Activated T-helper 2 cell treated with anti-CD3 and anti-CD28 coated beads, Interferon-gamma antibody, Interleukin-2, Interleukin-4, amounts not matched to agents 10 μg/mL and 5 μg/mL and 100 μg/mL, durations not matched to agents 14 hours and 24 hours and 36 hours (primary cell): Measurements from ENCODE around the gene CYP1B1. TPM values are rescaled to one million over a fixed set of nuclear protein-coding genes. Genes with fewer than 3 reads are reported as not detected.

Experiments used
- DNase-seq: peaks from one replicate; pipeline ENCODE4 v3.0.0; 2021; ENCODE audit warnings: low spot score
- H3K27ac Mint-ChIP-seq: one replicate; pipeline ENCODE4 v1.8.0; 2021; ENCODE audit warnings: mixed read lengths
- H3K27me3 Mint-ChIP-seq: one replicate; pipeline ENCODE4 v1.8.0; 2021; ENCODE audit warnings: low read depth, mixed read lengths
- H3K36me3 Mint-ChIP-seq: one replicate; pipeline ENCODE4 v1.8.0; 2021; ENCODE audit warnings: low read depth, mixed read lengths
- H3K4me1 Mint-ChIP-seq: one replicate; pipeline ENCODE4 v1.8.0; 2021; ENCODE audit warnings: low read depth, mixed read lengths
- H3K4me3 Mint-ChIP-seq: one replicate; pipeline ENCODE4 v1.8.0; 2021; ENCODE audit warnings: low read depth, mild to moderate bottlenecking, moderate library complexity, mixed read lengths
- H3K9me3 Mint-ChIP-seq: one replicate; pipeline ENCODE4 v1.8.0; 2021; ENCODE audit warnings: mixed read lengths
- intact Hi-C: fragments of 100-400 bp; cut with micrococcal nuclease; formaldehyde crosslinking; loops from one replicate; pipeline ENCODE4 v1.15.1; 2023
- total RNA-seq: library from RNA; stranded (reverse); gene quantifications from 2 replicates; pipeline ENCODE4 v1.2.3, GENCODE V29; 2022

Gene CYP1B1
- total RNA-seq, 1 donor from 2014 or later: 10.9 TPM

DNA sequence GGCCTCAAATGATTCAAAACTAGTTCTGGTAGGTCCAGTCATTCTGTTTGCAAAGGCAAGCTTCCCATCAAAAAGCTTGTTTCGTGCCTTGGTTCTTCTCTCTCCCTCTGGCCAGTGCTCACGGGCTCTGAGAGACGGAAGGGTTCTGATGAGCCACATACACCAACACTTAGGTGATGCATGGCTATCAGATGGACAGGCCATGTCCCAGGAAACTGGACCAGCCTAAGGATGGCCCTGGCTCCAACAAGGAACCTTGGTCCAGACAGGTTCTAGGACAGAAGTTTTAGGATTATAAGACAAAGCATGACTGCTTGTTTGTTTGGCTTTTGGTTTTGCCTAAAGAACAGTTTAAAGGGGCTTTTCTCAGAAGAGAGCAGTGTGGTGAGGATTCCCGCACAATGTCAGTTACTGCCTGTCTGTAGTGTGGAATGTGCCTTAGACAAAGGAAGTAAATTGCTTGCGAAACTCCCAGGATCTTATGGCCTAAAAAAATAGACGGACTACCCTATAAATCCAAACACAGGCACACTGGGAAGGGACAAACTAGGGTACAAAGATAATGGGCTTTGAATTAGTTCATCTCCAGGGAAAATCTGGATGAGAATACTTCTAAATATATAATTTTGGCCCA lies 10.3 kb downstream of the CYP1B1 start:
- H3K4me1 Mint-ChIP-seq: no peaks in the 10 kb centered on the region
- DNase-seq: no peak
- intact Hi-C loops: no loop called here
- H3K27me3 Mint-ChIP-seq: no peaks in the 10 kb centered on the region
- no peak overlapping the region for H3K27ac Mint-ChIP-seq
- H3K36me3 Mint-ChIP-seq: peaks cover 12% of the 10 kb centered on the region
- H3K4me3 Mint-ChIP-seq: no peak overlapping the region
- H3K9me3 Mint-ChIP-seq: no peaks in the 10 kb centered on the region

DNA sequence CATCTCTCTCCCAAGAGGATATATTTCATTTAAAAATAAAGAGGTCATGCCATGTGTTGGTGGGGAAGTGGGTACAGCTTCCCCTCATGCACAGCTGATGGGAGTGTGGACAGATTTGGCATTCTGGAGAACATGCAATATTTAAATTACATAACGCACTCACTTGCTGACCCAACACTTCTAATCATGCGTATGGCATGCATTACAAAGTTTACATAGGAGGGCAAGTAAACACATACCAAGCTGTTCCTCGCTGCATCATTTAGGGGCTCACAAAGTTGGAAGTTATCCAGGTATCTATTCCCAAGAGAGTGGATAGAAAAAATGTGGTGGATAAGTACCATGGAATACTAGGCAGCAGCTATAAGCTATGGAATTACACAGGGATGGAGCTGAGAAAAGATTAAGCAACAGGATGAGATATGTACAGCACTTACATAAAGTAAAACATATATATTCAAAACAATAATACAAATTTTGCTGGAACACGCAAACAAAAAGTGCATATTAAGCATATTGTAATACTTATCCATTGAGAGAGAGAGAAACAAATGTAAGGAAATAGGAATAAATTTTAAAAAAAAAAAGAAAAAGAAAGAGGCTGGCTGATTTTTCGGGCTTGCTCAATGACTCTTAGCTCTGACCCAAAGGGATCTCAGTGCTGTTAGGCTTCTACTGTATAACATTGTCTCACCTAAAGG lies 11.0 kb downstream of the CYP1B1 start:
- intact Hi-C loops: no loop called here
- no peak overlapping the region for H3K4me3 Mint-ChIP-seq

DNA sequence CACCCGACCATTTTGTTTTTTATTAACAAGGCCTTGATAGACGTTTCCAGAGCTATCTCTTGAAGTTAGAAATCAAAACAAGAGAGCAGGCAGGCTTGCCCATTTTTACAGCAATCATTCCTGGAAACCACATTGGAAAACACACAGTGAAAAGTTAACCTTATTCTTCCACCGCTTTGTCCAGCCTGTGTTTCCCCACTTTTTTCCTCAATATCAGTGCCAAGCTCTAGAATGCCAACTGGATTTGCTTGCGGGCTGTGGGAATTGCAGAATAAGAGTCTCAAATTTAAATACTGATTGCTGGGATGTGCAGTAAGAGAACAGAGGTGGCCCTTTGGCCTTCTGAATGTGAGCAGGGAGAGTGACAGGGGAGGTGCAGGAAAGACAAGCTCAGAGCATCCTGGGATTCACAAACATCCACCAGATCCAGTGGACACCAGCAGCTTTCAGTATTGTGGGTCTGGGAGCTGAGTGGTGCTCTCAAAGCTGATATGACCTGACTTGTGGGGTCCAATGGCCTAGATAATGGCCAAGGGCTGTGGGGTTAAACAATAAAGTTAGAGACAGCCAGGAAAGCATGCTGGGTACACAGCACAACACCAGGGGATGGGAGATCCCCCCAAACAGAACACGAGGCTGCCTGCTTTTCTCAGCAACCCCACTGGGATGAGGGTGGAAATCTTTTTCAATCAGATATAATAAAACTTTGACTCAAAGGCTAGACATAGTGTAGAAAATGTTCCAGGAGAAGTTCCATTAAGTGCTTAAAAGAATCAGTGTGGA lies 15.5 kb downstream of the CYP1B1 start:
- Mint-ChIP-seq H3K36me3 (peaks cover 3% of the 10 kb centered on the region), H3K9me3 (no peaks in the 10 kb centered on the region), H3K4me3 (no peak overlapping the region), H3K27ac (no peak overlapping the region), H3K27me3 (peaks cover 2% of the 10 kb centered on the region), H3K4me1 (peaks cover 15% of the 10 kb centered on the region)
- no peak for DNase-seq
- intact Hi-C loops: no loop called here

More for the DNA sequence above, 11.0 kb downstream of the CYP1B1 start:
- H3K27ac Mint-ChIP-seq: no peak overlapping the region
- H3K36me3 Mint-ChIP-seq: peaks cover 8% of the 10 kb centered on the region
- H3K9me3 Mint-ChIP-seq: no peaks in the 10 kb centered on the region
- DNase-seq: no peak
- H3K27me3 Mint-ChIP-seq: no peaks in the 10 kb centered on the region
- H3K4me1 Mint-ChIP-seq: no peaks in the 10 kb centered on the region

DNA sequence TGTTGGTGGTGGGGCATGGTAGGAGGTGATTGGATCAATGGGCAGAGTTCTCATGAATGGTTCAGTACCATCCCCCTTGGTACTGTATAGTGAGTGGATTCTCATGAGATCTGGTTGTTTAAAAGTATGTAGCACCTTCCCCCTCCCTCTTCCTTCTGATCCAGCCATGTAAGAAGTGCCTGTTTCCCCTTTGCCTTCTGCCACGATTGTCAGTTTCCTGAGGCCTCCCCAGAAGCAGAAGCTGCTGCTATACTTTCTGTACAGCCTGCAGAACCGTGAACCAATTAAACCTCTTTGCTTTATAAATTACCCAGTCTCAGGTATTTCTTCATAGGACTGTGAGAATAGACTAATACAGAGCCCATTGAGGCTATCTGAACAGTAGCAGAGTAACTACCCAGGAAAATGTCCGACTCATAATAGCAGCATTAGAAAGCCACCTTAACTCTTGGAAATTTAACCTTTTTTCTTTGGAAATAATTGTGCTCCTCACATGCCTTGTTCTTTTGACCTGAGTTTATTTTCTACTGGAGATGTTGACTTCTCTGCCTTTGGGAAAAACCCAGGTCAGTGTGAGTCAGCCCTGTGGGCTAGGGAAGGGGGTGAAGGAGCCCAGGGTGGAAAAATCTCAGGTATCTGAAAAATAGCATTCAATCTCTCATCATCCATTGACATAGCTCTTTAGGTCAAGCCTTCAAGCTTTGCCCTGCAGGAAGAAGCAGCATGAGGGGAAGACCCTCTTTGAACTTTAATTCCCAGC lies 18.1 kb downstream of the CYP1B1 start:
- H3K4me3 Mint-ChIP-seq: no peak overlapping the region
- H3K4me1 Mint-ChIP-seq: peaks cover 15% of the 10 kb centered on the region
- no peak for DNase-seq

DNA sequence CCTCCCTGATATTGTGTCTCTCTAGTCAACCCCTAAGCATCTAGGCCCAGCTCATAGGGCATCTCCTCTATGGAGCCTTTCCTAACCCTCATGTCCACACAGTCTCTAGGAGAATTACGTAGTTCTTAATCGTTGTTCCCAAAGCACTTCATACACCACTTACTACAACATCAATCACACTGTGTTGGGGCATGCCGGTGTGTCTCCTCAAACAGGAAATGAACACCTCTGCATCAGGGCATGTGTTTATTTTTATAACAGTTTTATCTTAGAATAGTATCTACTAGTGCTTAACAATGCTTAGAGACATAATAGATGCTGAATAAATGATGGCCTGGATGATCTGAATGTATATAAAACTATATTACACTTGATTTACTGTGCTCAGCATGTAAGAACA lies 19.7 kb downstream of the CYP1B1 start:
- no peak overlapping the region for H3K4me3 Mint-ChIP-seq
- H3K4me1 Mint-ChIP-seq: peaks cover 15% of the 10 kb centered on the region
- no peak for DNase-seq
- H3K9me3 Mint-ChIP-seq: no peaks in the 10 kb centered on the region
- no peaks in the 10 kb centered on the region for H3K36me3 Mint-ChIP-seq
- H3K27me3 Mint-ChIP-seq: peaks cover 23% of the 10 kb centered on the region
- no peak overlapping the region for H3K27ac Mint-ChIP-seq
- intact Hi-C loops: no loop called here

More for the DNA sequence above, 18.1 kb downstream of the CYP1B1 start:
- intact Hi-C loops: no loop called here
- H3K9me3 Mint-ChIP-seq: no peaks in the 10 kb centered on the region
- H3K27me3 Mint-ChIP-seq: peaks cover 12% of the 10 kb centered on the region
- H3K36me3 Mint-ChIP-seq: no peaks in the 10 kb centered on the region
- no peak overlapping the region for H3K27ac Mint-ChIP-seq

DNA sequence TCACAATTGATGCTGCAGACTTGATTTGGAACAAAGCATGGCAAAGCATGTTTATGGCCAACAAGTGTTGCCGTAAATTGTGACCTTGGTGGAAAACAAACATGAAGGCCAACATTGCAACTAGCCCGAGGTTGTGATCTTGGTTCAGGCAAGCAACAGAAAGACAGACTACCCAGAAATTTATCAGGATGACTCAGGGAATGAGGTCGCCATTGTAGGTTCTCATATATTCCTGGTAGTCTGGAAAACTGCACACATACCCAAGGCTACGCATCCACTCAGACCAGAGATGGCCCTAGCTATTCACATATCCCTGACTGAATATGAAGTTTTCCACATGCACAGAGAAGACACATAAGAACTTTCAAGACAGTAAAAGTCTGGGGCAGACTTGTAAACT lies 30.1 kb downstream of the CYP1B1 start:
- H3K27ac Mint-ChIP-seq: no peak overlapping the region
- H3K9me3 Mint-ChIP-seq: peaks cover 17% of the 10 kb centered on the region
- intact Hi-C loops: no loop called here

DNA sequence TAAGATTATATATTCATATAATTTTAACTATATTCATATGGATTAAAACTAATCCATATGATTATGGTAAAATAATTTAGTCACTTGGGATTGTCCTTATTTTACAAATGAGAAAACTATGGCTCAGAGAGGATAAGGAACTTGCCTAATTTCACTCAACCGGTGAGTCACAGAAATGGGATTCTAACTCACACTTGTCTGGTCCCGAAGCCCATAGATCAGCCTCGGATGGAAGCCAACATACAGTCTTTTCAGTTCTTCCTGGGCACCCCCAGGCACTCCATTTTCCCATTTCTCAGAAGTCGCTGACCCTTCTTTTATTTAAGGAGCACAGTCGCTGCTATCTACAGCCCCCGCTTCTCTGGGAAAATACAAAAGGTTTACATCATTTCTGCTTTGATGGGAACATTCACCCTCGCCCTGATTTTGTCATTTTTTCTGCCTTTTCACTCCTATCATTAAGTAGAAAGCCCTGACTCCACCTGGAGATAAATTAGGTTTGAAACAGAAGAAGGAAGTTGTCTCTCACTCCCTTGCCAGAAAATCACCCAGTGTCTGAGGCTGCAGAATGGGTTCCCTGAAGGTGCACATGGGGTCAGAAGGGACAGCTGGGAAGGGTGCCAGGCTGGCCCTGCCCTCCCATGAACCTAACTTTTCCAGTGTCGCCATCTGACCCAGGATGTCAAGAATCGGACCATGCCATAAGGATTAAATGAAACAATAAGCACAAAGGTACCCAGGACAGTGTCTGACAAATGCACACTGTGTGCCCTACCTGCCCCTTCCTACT lies 36.6 kb downstream of the CYP1B1 start:
- H3K4me3 Mint-ChIP-seq: no peak overlapping the region
- H3K4me1 Mint-ChIP-seq: peaks cover 29% of the 10 kb centered on the region
- H3K27ac Mint-ChIP-seq: no peak overlapping the region
- intact Hi-C loops: loop anchor here (5.0 kb wide), 1 partner anchor 68 kb away; no protein-coding TSS in a partner anchor
- no peaks in the 10 kb centered on the region for H3K36me3 Mint-ChIP-seq
- DNase-seq: no peak
- H3K27me3 Mint-ChIP-seq: peaks cover 25% of the 10 kb centered on the region
- peaks cover 17% of the 10 kb centered on the region for H3K9me3 Mint-ChIP-seq

More for the DNA sequence above, 30.1 kb downstream of the CYP1B1 start:
- Mint-ChIP-seq H3K36me3 (no peaks in the 10 kb centered on the region), H3K4me1 (peaks cover 5% of the 10 kb centered on the region), H3K27me3 (peaks cover 22% of the 10 kb centered on the region), H3K4me3 (no peak overlapping the region)
- no peak for DNase-seq

DNA sequence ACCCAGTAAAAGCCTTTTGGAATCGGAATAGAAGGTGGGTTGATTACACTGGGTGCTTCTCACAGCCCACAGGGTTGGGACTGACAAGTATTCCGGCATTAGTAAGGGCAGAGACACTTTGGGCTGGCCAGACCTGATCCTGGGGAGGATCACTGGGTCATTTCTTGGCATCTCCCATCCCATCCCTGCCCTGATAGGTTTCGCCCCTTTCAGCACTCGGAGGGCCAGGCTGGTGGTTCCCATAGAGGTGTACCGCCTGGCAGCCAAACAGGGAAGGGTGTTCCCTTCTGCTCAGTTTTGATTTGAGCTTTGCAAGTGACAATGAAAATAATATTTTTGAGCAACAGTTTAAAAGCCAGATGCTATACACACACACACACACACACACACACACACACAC lies 37.3 kb downstream of the CYP1B1 start:
- DNase-seq: no peak
- H3K9me3 Mint-ChIP-seq: peaks cover 17% of the 10 kb centered on the region
- H3K4me1 Mint-ChIP-seq: peaks cover 33% of the 10 kb centered on the region
- H3K27me3 Mint-ChIP-seq: peaks cover 27% of the 10 kb centered on the region
- intact Hi-C loops: loop anchor here (1.0 to 5.0 kb wide), 2 partner anchors 38 to 69 kb away; partner anchors contain the start of gene CYP1B1
- no peak overlapping the region for H3K27ac Mint-ChIP-seq
- no peaks in the 10 kb centered on the region for H3K36me3 Mint-ChIP-seq
- H3K4me3 Mint-ChIP-seq: no peak overlapping the region

DNA sequence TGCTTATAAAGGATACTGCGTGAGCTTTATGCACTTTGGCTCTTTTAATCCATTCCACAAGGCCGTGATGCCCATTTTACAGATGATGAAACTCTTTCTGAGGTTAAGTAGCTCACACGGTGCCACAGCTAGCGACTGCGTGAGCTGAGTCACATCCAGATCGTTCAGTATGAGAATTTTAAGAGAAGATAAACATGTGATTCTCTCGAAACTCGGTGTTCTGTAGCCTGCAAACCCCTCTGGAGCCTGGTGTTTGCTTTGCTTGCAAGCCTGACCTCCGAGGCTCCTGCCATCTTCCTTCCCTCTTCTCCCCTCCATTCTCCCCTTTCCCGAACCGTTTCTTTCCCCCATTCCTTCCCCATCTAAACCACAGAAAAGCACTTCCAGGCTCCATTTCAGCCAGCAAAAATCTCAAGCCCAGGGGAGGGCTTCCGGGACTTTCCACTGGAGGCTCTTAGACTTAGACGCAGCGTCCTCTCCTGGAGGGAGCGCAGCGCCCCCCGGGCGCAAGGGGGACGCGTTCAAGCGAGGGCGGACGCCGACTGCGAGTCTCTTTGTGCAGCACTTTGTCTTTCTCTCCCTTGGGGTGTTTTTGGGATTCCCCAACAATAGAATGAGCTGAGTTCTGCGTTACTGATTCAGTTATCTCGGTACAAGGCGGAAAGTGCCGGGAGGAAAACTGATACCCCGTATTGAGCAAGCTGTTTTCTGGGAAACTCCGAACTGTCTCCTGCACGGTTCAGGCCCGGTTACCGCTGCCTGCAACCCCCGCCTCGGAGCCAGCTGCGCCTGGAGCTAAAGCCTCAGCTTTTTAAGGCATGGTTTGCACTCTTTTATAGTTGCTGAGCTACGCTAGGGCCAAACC lies 38.0 kb downstream of the CYP1B1 start:
- H3K27me3 Mint-ChIP-seq: peaks cover 24% of the 10 kb centered on the region
- peak overlapping the region; percentile 67 for H3K4me3 Mint-ChIP-seq
- peaks cover 11% of the 10 kb centered on the region for H3K9me3 Mint-ChIP-seq
- H3K36me3 Mint-ChIP-seq: no peaks in the 10 kb centered on the region
- peaks cover 37% of the 10 kb centered on the region for H3K4me1 Mint-ChIP-seq
- intact Hi-C loops: loop anchor here (1.0 to 5.0 kb wide), 2 partner anchors 38 to 69 kb away; partner anchors contain the start of gene CYP1B1
- H3K27ac Mint-ChIP-seq: peak overlapping the region; percentile 90
- no peak for DNase-seq

DNA sequence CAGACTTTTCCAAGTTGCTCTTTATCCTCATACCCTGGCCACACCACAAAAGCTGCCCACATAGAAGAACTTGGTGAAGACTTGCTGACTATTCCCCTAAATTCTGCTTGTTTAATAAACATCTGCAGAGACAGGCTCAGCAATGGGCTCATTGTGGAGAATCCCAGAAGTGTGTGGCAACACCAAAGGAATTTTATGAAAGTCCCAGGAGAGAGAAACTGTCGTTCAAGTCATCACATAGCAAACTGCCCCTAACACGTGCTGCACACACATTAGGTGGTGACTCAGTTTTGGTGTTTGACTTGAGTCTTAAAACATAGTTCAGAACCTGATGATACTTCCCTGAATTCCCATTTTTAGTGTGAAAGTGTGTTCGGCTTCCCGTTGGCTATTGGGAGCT lies 38.6 kb downstream of the CYP1B1 start:
- no peak overlapping the region for H3K4me3 Mint-ChIP-seq
- intact Hi-C loops: loop anchor here (5.0 kb wide), 1 partner anchor 70 kb away; no protein-coding TSS in a partner anchor
- peaks cover 38% of the 10 kb centered on the region for H3K4me1 Mint-ChIP-seq
- peaks cover 4% of the 10 kb centered on the region for H3K9me3 Mint-ChIP-seq
- H3K36me3 Mint-ChIP-seq: no peaks in the 10 kb centered on the region
- H3K27me3 Mint-ChIP-seq: peaks cover 24% of the 10 kb centered on the region
- DNase-seq: no peak
- H3K27ac Mint-ChIP-seq: peak overlapping the region; percentile 90

DNA sequence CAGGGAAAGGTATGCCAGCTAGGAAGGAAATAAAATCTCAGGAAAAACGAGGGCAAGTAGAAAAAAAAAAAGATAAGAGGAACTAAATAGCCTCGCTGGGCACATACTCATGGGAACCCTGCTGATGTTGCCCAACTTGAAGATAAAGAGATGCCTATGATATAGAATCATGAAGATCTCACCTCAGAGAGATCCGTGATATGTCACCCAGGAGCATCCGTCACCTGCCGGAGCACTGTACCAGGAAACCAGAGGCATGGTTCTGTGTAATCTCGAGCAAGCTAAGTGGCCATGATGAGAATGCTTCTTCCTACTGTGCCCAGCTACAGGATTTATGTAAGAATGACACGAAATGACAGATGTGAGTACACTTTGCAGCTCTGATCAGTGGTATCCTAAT lies 40.0 kb downstream of the CYP1B1 start:
- no peak for DNase-seq
- Mint-ChIP-seq H3K27ac (no peak overlapping the region), H3K4me3 (no peak overlapping the region), H3K27me3 (peaks cover 26% of the 10 kb centered on the region), H3K36me3 (no peaks in the 10 kb centered on the region), H3K9me3 (no peaks in the 10 kb centered on the region), H3K4me1 (peaks cover 42% of the 10 kb centered on the region)
- intact Hi-C loops: loop anchor here (5.0 kb wide), 1 partner anchor 71 kb away; no protein-coding TSS in a partner anchor
